GM13977 (cell line): ENCODE measurements around the gene ADM5.
A peak's percentile ranks its signal among the peaks of the same experiment; 100 is the strongest.

Experiments
- DNase-seq: peaks from one replicate; pipeline ENCODE4 v3.0.0; 2012; ENCODE audit warnings: low spot score
- CTCF ChIP-seq: IDR thresholded peaks from 2 replicates; pipeline ENCODE4 v1.5.1; 2012; ENCODE audit warnings: mild to moderate bottlenecking, control low read depth; ENCODE audit not compliant: insufficient read depth; ENCODE audit errors: extremely low read depth, missing control alignments
- in situ Hi-C: fragments of 300-500 bp; cut with MboI; formaldehyde crosslinking; loops from one replicate; pipeline ENCODE4 v1.12.0; 2022; ENCODE audit warnings: low sequenced_read_pairs, low pct_unique_long_range_greater_than_20kb, mixed read lengths, inconsistent platforms; ENCODE audit not compliant: unreplicated experiment

The ADM5 gene

GRCh38 chr19:49658566-49659442 lies 30.6 kb upstream of the ADM5 start:
- no peak for TF ChIP-seq CTCF
- peak; percentile 21 for DNase-seq

GRCh38 chr19:49660338-49660961 lies 28.9 kb upstream of the ADM5 start:
- in situ Hi-C loops = no loop called here
- TF ChIP-seq CTCF = no peak
- no peak for DNase-seq

More at GRCh38 chr19:49658566-49659442, 30.6 kb upstream of the ADM5 start:
- in situ Hi-C loops = no loop called here

GRCh38 chr19:49662011-49662410 lies 27.4 kb upstream of the ADM5 start:
- in situ Hi-C loops = no loop called here
- TF ChIP-seq CTCF = no peak
- DNase-seq = no peak

- no peak for DNase-seq
- no peak for TF ChIP-seq CTCF
- in situ Hi-C loops = no loop called here
Measured at GRCh38 chr19:49663224-49663623, 26.2 kb upstream of the ADM5 start.

GRCh38 chr19:49664171-49665035 lies 25.0 kb upstream of the ADM5 start:
- in situ Hi-C loops = no loop called here
- TF ChIP-seq CTCF = no peak
- peak; percentile 92 for DNase-seq

- in situ Hi-C loops = no loop called here
- TF ChIP-seq CTCF = no peak
Measured at GRCh38 chr19:49665036-49665350, 24.4 kb upstream of the ADM5 start.

More at GRCh38 chr19:49665036-49665350, 24.4 kb upstream of the ADM5 start:
- DNase-seq = no peak
